WTC11 (cell line): ENCODE results near the gene SLC10A2. TPM values are rescaled to one million over a fixed set of nuclear protein-coding genes. Genes with fewer than 3 reads are reported as not detected.

Experiments used
- ATAC-seq: fragments of 200-7000 bp; cut with Tn5 transposase; 2 replicates; pipeline ENCODE4 v1.10.0; 2021; ENCODE audit warnings: mild to moderate bottlenecking, moderate library complexity
- CTCF ChIA-PET: fragments of 300-600 bp; sonication (Branson Sonifier 250); formaldehyde crosslinking; loops from one replicate; lab custom pipeline; 2021; ENCODE audit warnings: antibody characterized with exemption; lab: Charles Lee
- POLR2A ChIA-PET: fragments of 350-600 bp; sonication (Branson Sonifier 250); formaldehyde crosslinking; loops from one replicate; lab custom pipeline; 2021; ENCODE audit warnings: antibody characterized with exemption; lab: Charles Lee
- DNase-seq: peaks from one replicate; pipeline ENCODE4 v3.0.0; 2021; ENCODE audit warnings: low spot score
- H3K27ac Mint-ChIP-seq: 2 replicates; pipeline ENCODE4 v1.8.0; 2021; ENCODE audit warnings: mixed read lengths
- H3K27me3 Mint-ChIP-seq: 2 replicates; pipeline ENCODE4 v1.8.0; 2021; ENCODE audit warnings: low read depth, mild to moderate bottlenecking, moderate library complexity, mixed read lengths
- H3K36me3 Mint-ChIP-seq: 2 replicates; pipeline ENCODE4 v1.8.0; 2021; ENCODE audit warnings: mixed read lengths
- H3K4me1 Mint-ChIP-seq: 2 replicates; pipeline ENCODE4 v1.8.0; 2022; ENCODE audit warnings: mixed read lengths
- H3K4me3 Mint-ChIP-seq: 2 replicates; pipeline ENCODE4 v1.8.0; 2021; ENCODE audit warnings: mild to moderate bottlenecking, moderate library complexity, mixed read lengths
- H3K9me3 Mint-ChIP-seq: 2 replicates; pipeline ENCODE4 v1.8.0; 2021; ENCODE audit warnings: mixed read lengths
- AFF4 ChIP-seq: sonication (generic); formaldehyde crosslinking; IDR thresholded peaks from 2 replicates; pipeline ENCODE4 v1.8.1; 2023; ENCODE audit warnings: mild to moderate bottlenecking, missing genetic modification reagents, borderline replicate concordance
- ATF2 ChIP-seq: sonication (generic); formaldehyde crosslinking; IDR thresholded peaks from 2 replicates; pipeline ENCODE4 v1.8.1; 2022; ENCODE audit warnings: low read depth, missing genetic modification reagents, borderline replicate concordance
- E2F1 ChIP-seq: sonication (generic); formaldehyde crosslinking; IDR thresholded peaks from 2 replicates; pipeline ENCODE4 v1.8.0; 2022; ENCODE audit warnings: mild to moderate bottlenecking, missing genetic modification reagents
- ESRRA ChIP-seq: sonication (generic); formaldehyde crosslinking; IDR thresholded peaks from 2 replicates; pipeline ENCODE4 v1.8.1; 2022; ENCODE audit warnings: mild to moderate bottlenecking, missing genetic modification reagents, borderline replicate concordance
- GRHL2 ChIP-seq: fragments of 250-450 bp; sonication (Bioruptor Pico); IDR thresholded peaks from 2 replicates; pipeline ENCODE4 v1.8.0; 2022; ENCODE audit warnings: mild to moderate bottlenecking, moderate library complexity; ENCODE audit not compliant: insufficient replicate concordance, severe bottlenecking
- KAT7 ChIP-seq: sonication (generic); formaldehyde crosslinking; IDR thresholded peaks from 2 replicates; pipeline ENCODE4 v1.8.1; 2023; ENCODE audit warnings: missing genetic modification reagents, mild to moderate bottlenecking, borderline replicate concordance
- MAX ChIP-seq: sonication (generic); formaldehyde crosslinking; IDR thresholded peaks from 2 replicates; pipeline ENCODE4 v1.8.0; 2022; ENCODE audit warnings: mild to moderate bottlenecking, missing genetic modification reagents
- NFE2L1 ChIP-seq: sonication (generic); formaldehyde crosslinking; IDR thresholded peaks from 2 replicates; pipeline ENCODE4 v1.8.1; 2023; ENCODE audit warnings: missing genetic modification reagents
- NFYB ChIP-seq: sonication (generic); formaldehyde crosslinking; conservative IDR thresholded peaks from 2 replicates; pipeline ENCODE4 v1.8.0; 2022; ENCODE audit warnings: low read depth, missing genetic modification reagents
- NR3C1 ChIP-seq: sonication (generic); formaldehyde crosslinking; conservative IDR thresholded peaks from 2 replicates; pipeline ENCODE4 v1.8.1; 2023; ENCODE audit warnings: low read depth, mild to moderate bottlenecking, missing genetic modification reagents
- PREB ChIP-seq: sonication (generic); formaldehyde crosslinking; IDR thresholded peaks from 2 replicates; pipeline ENCODE4 v1.8.1; 2022; ENCODE audit warnings: mild to moderate bottlenecking, missing genetic modification reagents, moderate library complexity, borderline replicate concordance
- PRRX2 ChIP-seq: fragments of 250-450 bp; sonication (Bioruptor Pico); IDR thresholded peaks from 2 replicates; pipeline ENCODE4 v1.8.0; 2021; ENCODE audit warnings: mild to moderate bottlenecking
- RELA ChIP-seq: sonication (generic); formaldehyde crosslinking; IDR thresholded peaks from 2 replicates; pipeline ENCODE4 v1.8.1; 2022; ENCODE audit warnings: missing genetic modification reagents, mild to moderate bottlenecking, borderline replicate concordance
- SMAD3 ChIP-seq: sonication (generic); formaldehyde crosslinking; IDR thresholded peaks from 2 replicates; pipeline ENCODE4 v1.8.0; 2022; ENCODE audit warnings: missing genetic modification reagents, mild to moderate bottlenecking, borderline replicate concordance
- USF1 ChIP-seq: sonication (generic); formaldehyde crosslinking; IDR thresholded peaks from 2 replicates; pipeline ENCODE4 v1.8.0; 2022; ENCODE audit warnings: mild to moderate bottlenecking, missing genetic modification reagents
- ZNF425 ChIP-seq: fragments of 250-450 bp; sonication (Bioruptor Pico); conservative IDR thresholded peaks from 2 replicates; pipeline ENCODE4 v1.9.0; 2021; ENCODE audit warnings: mild to moderate bottlenecking
- total RNA-seq: library from RNA; stranded (reverse); gene quantifications from 3 replicates; pipeline ENCODE4 v1.2.3, GENCODE V29; 2021

SLC10A2 gene
- total RNA-seq, 1 experiment from 2014 or later, result not detected

GRCh38 chr13:103009051-103009840, 57.0 kb downstream of the SLC10A2 start:
- H3K4me3 Mint-ChIP-seq, result no peak overlapping the region
- no peak for TF ChIP-seq ZNF425 (CRISPR knock-in tag)
- TF ChIP-seq SMAD3 (CRISPR knock-in tag), result no peak
- no peak for TF ChIP-seq PREB (CRISPR knock-in tag)
- no peak for TF ChIP-seq AFF4 (CRISPR knock-in tag)
- no peak for TF ChIP-seq NR3C1 (CRISPR knock-in tag)
- ChIA-PET CTCF (no interaction called here), POLR2A (no interaction called here)
- no peak overlapping the region for H3K27ac Mint-ChIP-seq
- H3K27me3 Mint-ChIP-seq, result no peaks in the 10 kb centered on the region
- ATAC-seq, result no peak
- H3K9me3 Mint-ChIP-seq, result no peaks in the 10 kb centered on the region
- H3K36me3 Mint-ChIP-seq, result no peaks in the 10 kb centered on the region
- no peaks in the 10 kb centered on the region for H3K4me1 Mint-ChIP-seq
- DNase-seq, result no peak

GRCh38 chr13:103007427-103007762, 58.8 kb downstream of the SLC10A2 start:
- ATAC-seq, result no peak
- peaks cover under 1% of the 10 kb centered on the region; the same call in 1 of the 2 replicates for H3K9me3 Mint-ChIP-seq
- DNase-seq, result no peak
- no peak overlapping the region for H3K27ac Mint-ChIP-seq
- no peak overlapping the region for H3K4me3 Mint-ChIP-seq
- ChIA-PET CTCF (no interaction called here), POLR2A (no interaction called here)
- no peak for TF ChIP-seq NFE2L1
- no peak for TF ChIP-seq ESRRA (CRISPR knock-in tag)
- TF ChIP-seq USF1, result no peak
- no peaks in the 10 kb centered on the region for H3K4me1 Mint-ChIP-seq
- H3K27me3 Mint-ChIP-seq, result no peaks in the 10 kb centered on the region
- H3K36me3 Mint-ChIP-seq, result no peaks in the 10 kb centered on the region

- H3K36me3 Mint-ChIP-seq, result no peaks in the 10 kb centered on the region
- ChIA-PET CTCF (no interaction called here), POLR2A (interaction anchor here (0.6 kb wide), 1 partner anchor 469 kb away, joined by 3 read pairs; no protein-coding TSS in a partner anchor)
- peaks cover 6% of the 10 kb centered on the region for H3K9me3 Mint-ChIP-seq
- ATAC-seq (no peak), DNase-seq (no peak)
- H3K27ac Mint-ChIP-seq, result no peak overlapping the region
- H3K4me3 Mint-ChIP-seq, result no peak overlapping the region
- no peaks in the 10 kb centered on the region for H3K4me1 Mint-ChIP-seq
- no peaks in the 10 kb centered on the region; the same call in 1 of the 2 replicates for H3K27me3 Mint-ChIP-seq
- no peak for TF ChIP-seq KAT7
- no peak for TF ChIP-seq PRRX2 (CRISPR knock-in tag)
- TF ChIP-seq RELA, result no peak
- no peak for TF ChIP-seq ATF2 (CRISPR knock-in tag)
- no peak for TF ChIP-seq NFYB (CRISPR knock-in tag)
- TF ChIP-seq NFE2L1, result no peak
- no peak for TF ChIP-seq GRHL2 (CRISPR knock-in tag)
- TF ChIP-seq MAX (CRISPR knock-in tag), result no peak
- TF ChIP-seq E2F1, result no peak
Observed at GRCh38 chr13:103006641-103007426, 59.4 kb downstream of the SLC10A2 start.
